PC-3 (cell line): ENCODE results near the gene EPB41L2. TPM values are rescaled to one million over a fixed set of nuclear protein-coding genes. Genes with fewer than 3 reads are reported as not detected.
"Not testable (repeated sequence)": the region's sequence is repeated elsewhere in the genome, so short reads cannot be mapped to it uniquely, and the experiment has no call there.

Experiments used
- ATAC-seq: fragments of 200-7000 bp; cut with Tn5 transposase; 2 replicates; pipeline ENCODE4 v1.9.1; 2020; ENCODE audit warnings: mild to moderate bottlenecking, moderate library complexity
- BruUV-seq: library from RNA; stranded (reverse); fragments of 400-500 nt; replicated peaks from 2 replicates; lab custom pipeline; 2021; lab: Mats Ljungman, UMichigan
- CTCF ChIA-PET: fragments of 300-600 bp; sonication (Branson Sonifier 250); formaldehyde crosslinking; loops from one replicate; lab custom pipeline; 2022; ENCODE audit warnings: antibody characterized with exemption; lab: Charles Lee
- POLR2A ChIA-PET: fragments of 300-600 bp; sonication (Branson Sonifier 250); formaldehyde crosslinking; loops from one replicate; lab custom pipeline; 2022; ENCODE audit warnings: antibody characterized with exemption; ENCODE audit not compliant: unreplicated experiment; lab: Charles Lee
- DNase-seq: peaks from one replicate; pipeline ENCODE4 v3.0.0-alpha.2; 2015
- H2AFZ ChIP-seq: fragments of 300-600 bp; sonication (generic); 2 replicates; pipeline ENCODE4 v1.6.0; 2016; ENCODE audit warnings: antibody characterized with exemption, low read length
- H3F3A ChIP-seq: fragments of 300-600 bp; sonication (generic); one replicate; pipeline ENCODE4 v1.6.0; 2017; ENCODE audit warnings: antibody characterized with exemption, low read length, control low read depth, mild to moderate bottlenecking; ENCODE audit not compliant: unreplicated experiment
- H3K27ac ChIP-seq: fragments of 300-600 bp; sonication (generic); 2 replicates; pipeline ENCODE4 v1.5.1; 2016; ENCODE audit warnings: mild to moderate bottlenecking, low read length
- H3K27me3 ChIP-seq: fragments of 300-600 bp; sonication (generic); 2 replicates; pipeline ENCODE4 v1.6.1; 2016; ENCODE audit warnings: low read length, mixed read lengths
- H3K36me3 ChIP-seq: fragments of 300-600 bp; sonication (generic); 2 replicates; pipeline ENCODE4 v1.6.1; 2016; ENCODE audit warnings: low read depth, mixed run types, low read length, mixed read lengths
- H3K4me1 ChIP-seq: fragments of 300-600 bp; sonication (generic); 2 replicates; pipeline ENCODE4 v1.5.1; 2016; ENCODE audit warnings: low read length; ENCODE audit not compliant: insufficient read depth
- H3K4me2 ChIP-seq: fragments of 300-600 bp; sonication (generic); 2 replicates; pipeline ENCODE4 v1.6.0; 2016; ENCODE audit warnings: low read length
- H3K4me3 ChIP-seq: fragments of 300-600 bp; sonication (generic); 2 replicates; pipeline ENCODE4 v1.5.1; 2016; ENCODE audit warnings: mild to moderate bottlenecking, low read length, mixed read lengths
- H3K79me2 ChIP-seq: fragments of 300-600 bp; sonication (generic); 2 replicates; pipeline ENCODE4 v1.6.1; 2017; ENCODE audit warnings: low read length, mixed read lengths
- H3K9ac ChIP-seq: fragments of 300-600 bp; sonication (generic); 2 replicates; pipeline ENCODE4 v1.6.0; 2016; ENCODE audit warnings: mild to moderate bottlenecking, low read length
- H3K9me2 ChIP-seq: fragments of 300-600 bp; sonication (generic); replicated peaks from 2 replicates; pipeline ENCODE4 v1.6.1; 2016; ENCODE audit warnings: mixed run types, low read length, mixed read lengths
- H3K9me3 ChIP-seq: fragments of 300-600 bp; sonication (generic); 2 replicates; pipeline ENCODE4 v1.6.1; 2016; ENCODE audit warnings: low read length, mixed read lengths
- H4K20me1 ChIP-seq: fragments of 300-600 bp; sonication (generic); 2 replicates; pipeline ENCODE4 v1.6.1; 2016; ENCODE audit warnings: low read length, mixed read lengths
- EZH2 ChIP-seq: fragments of 300-600 bp; sonication (generic); IDR thresholded peaks from one replicate; pipeline ENCODE4 v1.6.1; 2017; ENCODE audit warnings: antibody characterized with exemption, mild to moderate bottlenecking, low read length; ENCODE audit not compliant: unreplicated experiment
- EZH2phosphoT487 ChIP-seq: fragments of 300-600 bp; sonication (generic); IDR thresholded peaks from 2 replicates; pipeline ENCODE4 v1.6.1; 2018; ENCODE audit warnings: mild to moderate bottlenecking, antibody characterized with exemption, low read length, borderline replicate concordance
- intact Hi-C: fragments of 100-400 bp; cut with micrococcal nuclease; formaldehyde crosslinking; loops from 2 replicates; pipeline ENCODE4 v1.9.0; 2023
- total RNA-seq: library from RNA; depleted of rRNA; stranded (reverse); fragments of >200 nt; gene quantifications from 2 replicates; pipeline ENCODE4 v1.2.3, GENCODE V29; 2014
- TF ChIP-seq, protein P1 (sequence below): fragments of 300-600 bp; sonication (generic); conservative IDR thresholded peaks from 2 replicates; pipeline ENCODE4 v1.5.1; 2017; ENCODE audit warnings: antibody characterized with exemption, low read depth, mild to moderate bottlenecking, low read length

The EPB41L2 gene
- total RNA-seq, 1 experiment from 2014 or later, result 26.9 TPM

DNA sequence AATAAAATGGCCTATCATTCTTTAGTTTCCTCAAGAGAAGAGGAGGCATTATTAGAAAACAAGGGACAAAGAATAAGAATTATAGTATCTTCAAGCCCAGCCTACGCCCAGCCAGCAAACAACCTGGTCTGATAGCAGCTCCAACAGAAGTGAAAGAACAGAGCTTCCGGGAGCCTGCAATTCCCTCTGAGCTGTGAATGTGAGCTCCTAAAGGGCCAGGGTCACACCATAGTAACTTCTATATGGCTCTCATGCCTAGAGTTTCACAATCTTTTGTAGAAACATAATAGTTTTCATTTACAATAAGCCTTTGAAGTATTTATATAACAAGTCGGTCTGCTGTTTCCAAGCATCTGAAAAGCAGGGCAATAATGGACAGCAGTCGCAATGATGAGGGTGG lies 119.3 kb downstream of the EPB41L2 start:
- no peak overlapping the region for H3K4me2 ChIP-seq
- no peaks in the 10 kb centered on the region for H3F3A ChIP-seq
- H3K4me3 ChIP-seq, result no peak overlapping the region
- no peaks in the 10 kb centered on the region for H3K9me2 ChIP-seq
- ChIA-PET POLR2A (no interaction called here), CTCF (no interaction called here)
- intact Hi-C loops, result no loop called here
- H3K4me1 ChIP-seq, result peaks cover 20% of the 10 kb centered on the region
- no peak overlapping the region for H2AFZ ChIP-seq
- no peak for ATAC-seq
- TF ChIP-seq, protein P1, sequence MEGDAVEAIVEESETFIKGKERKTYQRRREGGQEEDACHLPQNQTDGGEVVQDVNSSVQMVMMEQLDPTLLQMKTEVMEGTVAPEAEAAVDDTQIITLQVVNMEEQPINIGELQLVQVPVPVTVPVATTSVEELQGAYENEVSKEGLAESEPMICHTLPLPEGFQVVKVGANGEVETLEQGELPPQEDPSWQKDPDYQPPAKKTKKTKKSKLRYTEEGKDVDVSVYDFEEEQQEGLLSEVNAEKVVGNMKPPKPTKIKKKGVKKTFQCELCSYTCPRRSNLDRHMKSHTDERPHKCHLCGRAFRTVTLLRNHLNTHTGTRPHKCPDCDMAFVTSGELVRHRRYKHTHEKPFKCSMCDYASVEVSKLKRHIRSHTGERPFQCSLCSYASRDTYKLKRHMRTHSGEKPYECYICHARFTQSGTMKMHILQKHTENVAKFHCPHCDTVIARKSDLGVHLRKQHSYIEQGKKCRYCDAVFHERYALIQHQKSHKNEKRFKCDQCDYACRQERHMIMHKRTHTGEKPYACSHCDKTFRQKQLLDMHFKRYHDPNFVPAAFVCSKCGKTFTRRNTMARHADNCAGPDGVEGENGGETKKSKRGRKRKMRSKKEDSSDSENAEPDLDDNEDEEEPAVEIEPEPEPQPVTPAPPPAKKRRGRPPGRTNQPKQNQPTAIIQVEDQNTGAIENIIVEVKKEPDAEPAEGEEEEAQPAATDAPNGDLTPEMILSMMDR, result no peak
- no peak for TF ChIP-seq EZH2phosphoT487
- no peak for TF ChIP-seq EZH2
- H3K27me3 ChIP-seq, result no peaks in the 10 kb centered on the region
- no peaks in the 10 kb centered on the region for H3K36me3 ChIP-seq
- H3K27ac ChIP-seq, result no peak overlapping the region
- BruUV-seq, result no TSS peak
- no peak overlapping the region for H3K9ac ChIP-seq
- no peaks in the 10 kb centered on the region for H3K9me3 ChIP-seq
- H3K79me2 ChIP-seq, result no peaks in the 10 kb centered on the region
- no peaks in the 10 kb centered on the region for H4K20me1 ChIP-seq
- no peak for DNase-seq

DNA sequence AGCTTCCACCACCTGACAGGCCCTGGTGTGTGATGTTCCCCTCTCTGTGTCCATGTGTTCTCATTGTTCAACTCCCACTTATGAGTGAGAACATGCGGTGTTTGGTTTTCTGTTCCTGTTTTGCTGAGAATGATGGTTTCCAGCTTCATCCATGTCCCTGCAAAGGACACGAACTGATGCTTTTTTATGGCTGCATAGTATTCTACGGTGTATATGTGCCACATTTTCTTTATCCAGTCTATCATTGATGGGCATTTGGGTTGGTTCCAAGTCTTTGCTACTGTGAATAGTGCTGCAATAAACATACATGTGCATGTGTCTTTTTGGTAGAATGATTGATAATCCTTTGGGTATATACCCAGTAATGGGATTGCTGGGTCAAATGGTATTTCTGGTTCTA lies 120.3 kb downstream of the EPB41L2 start:
- CTCF ChIA-PET, H3K9ac ChIP-seq, H3K27me3 ChIP-seq, H2AFZ ChIP-seq, H3K9me3 ChIP-seq, H3K79me2 ChIP-seq, H3K4me3 ChIP-seq, H3K4me2 ChIP-seq, POLR2A ChIA-PET, intact Hi-C loops, DNase-seq, H3K27ac ChIP-seq, H4K20me1 ChIP-seq, BruUV-seq, H3K36me3 ChIP-seq, H3F3A ChIP-seq, H3K9me2 ChIP-seq, ATAC-seq: not testable (repeated sequence)
- H3K4me1 ChIP-seq, result peaks cover 30% of the 10 kb centered on the region

DNA sequence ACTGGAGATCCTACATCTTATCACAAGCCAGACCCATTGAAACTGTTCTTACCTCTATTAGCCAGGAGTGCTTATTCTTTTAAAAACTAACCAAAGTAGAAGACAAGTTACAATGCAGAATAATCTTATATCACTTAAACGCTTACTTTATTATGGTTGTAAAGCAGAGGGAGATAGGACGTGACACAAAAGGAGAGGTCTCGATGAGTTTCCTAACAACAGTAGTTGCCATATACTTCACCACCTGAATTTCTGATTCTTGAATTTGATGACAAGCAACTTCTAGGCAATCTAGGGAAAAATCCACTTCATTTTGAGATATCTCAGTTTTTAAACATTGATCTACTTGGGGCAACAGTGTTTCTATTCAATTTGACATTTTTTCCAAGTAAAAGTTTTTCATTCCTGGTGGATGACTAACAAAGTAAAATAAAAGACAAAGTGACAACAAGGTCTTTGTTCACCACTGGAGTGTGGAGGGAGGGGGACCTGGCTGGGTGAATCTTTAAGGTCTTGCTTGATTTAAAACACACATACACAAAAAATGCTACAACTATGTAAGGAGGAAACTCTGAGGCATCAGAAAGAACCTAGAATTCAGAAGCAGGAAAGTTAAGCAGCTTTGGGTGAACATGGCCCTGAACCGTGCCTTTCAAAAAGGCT lies 125.0 kb downstream of the EPB41L2 start:
- Histone ChIP-seq H3K36me3 (no peaks in the 10 kb centered on the region), H3K4me1 (peaks cover 54% of the 10 kb centered on the region), H3K9me2 (no peaks in the 10 kb centered on the region), H3K4me2 (peak overlapping the region; percentile 44), H3K9me3 (no peaks in the 10 kb centered on the region), H3K9ac (no peak overlapping the region), H3K4me3 (no peak overlapping the region), H3K27ac (peak overlapping the region; percentile 45), H4K20me1 (no peaks in the 10 kb centered on the region), H3K27me3 (no peaks in the 10 kb centered on the region), H3K79me2 (peaks cover 23% of the 10 kb centered on the region), H3F3A (no peaks in the 10 kb centered on the region), H2AFZ (no peak overlapping the region)
- BruUV-seq, result no TSS peak
- TF ChIP-seq, protein P1, result no peak
- no peak for TF ChIP-seq EZH2
- no peak for TF ChIP-seq EZH2phosphoT487
- peak; percentile 47 for ATAC-seq
- intact Hi-C loops, result loop anchor here (1.0 to 5.0 kb wide), 3 partner anchors 51 to 122 kb away; no protein-coding TSS in a partner anchor
- peak; percentile 66 for DNase-seq
- ChIA-PET POLR2A (interaction anchor here (0.5 kb wide), 1 partner anchor 88 kb away, joined by 3 read pairs; no protein-coding TSS in a partner anchor), CTCF (no interaction called here)
